Hippocampal formation (tissue), 2 donors: ENCODE data around the gene MPP3.
"Not testable (repeated sequence)": the region's sequence is repeated elsewhere in the genome, so short reads cannot be mapped to it uniquely, and the experiment has no call there.

Experiments used
- DNase-seq, 2 donors: peaks; one replicate each; lab custom pipeline; 2025; lab: John Stamatoyannopoulos, UW

Gene MPP3

DNA sequence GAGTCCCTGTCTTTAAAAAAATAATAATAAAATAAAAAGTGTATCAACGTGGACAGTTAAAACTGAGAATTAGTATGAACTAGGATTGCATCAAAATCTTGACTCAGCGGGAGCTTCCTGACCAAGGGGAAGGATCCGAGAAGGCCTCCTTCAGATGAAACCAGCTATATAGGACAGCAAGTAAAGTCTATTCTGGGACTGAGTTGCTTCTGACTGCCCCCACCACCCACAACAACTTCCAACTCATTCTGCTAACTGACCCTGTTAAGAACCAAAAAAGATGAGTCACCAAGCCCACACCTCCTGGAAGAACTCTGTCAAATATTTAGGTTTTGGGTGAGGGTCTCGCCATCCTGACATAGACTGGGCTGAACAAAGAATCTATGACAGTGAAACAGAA, 24.9 kb downstream of the MPP3 start:
- no peak for DNase-seq

- DNase-seq: no peak
Observed at GRCh38 chr17:43805117-43805516, 27.8 kb downstream of the MPP3 start.

- no peak for DNase-seq
Observed at GRCh38 chr17:43803758-43804157, 29.2 kb downstream of the MPP3 start.

- no peak for DNase-seq
Observed at GRCh38 chr17:43801844-43802243, 31.1 kb downstream of the MPP3 start.

DNA sequence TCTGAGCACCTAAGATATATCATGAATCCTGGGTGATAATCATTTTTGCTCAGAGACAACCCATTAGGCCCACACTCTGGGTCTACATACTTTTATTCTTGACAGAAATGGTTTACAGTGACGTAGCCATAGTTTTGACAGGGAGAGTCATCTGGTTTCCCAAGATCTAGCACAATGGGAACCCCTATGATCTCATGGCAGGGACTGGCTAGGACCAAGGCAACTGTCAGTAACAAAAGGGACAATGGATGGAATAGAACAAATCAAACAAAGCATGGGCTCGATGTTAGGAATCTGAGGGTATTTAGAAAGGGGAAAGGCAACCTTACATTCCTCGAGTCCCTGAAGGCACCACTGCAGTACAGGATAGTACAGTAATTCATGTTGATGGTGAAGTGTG, 32.2 kb downstream of the MPP3 start:
- peak in 1 of 2 donors; percentile 45 for DNase-seq

DNA sequence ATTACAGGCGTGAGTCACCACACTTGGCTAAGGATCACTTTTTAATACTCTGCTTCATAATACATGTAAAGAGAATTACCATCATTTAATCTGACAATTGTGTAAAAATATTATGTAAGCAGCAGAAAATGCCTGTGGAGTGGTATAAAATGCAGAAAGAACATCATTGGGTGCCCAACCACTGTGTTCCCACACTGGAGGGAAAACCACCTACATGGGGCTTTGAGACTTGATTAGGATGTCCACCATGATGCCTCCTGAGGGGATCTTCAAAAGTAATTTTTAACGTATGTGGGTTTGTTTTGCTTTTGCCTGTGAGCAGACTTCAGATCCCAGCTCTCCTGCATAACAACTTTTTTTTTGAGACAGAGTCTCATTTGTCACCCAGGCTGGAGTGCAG, 33.9 kb downstream of the MPP3 start:
- DNase-seq: no peak

DNA sequence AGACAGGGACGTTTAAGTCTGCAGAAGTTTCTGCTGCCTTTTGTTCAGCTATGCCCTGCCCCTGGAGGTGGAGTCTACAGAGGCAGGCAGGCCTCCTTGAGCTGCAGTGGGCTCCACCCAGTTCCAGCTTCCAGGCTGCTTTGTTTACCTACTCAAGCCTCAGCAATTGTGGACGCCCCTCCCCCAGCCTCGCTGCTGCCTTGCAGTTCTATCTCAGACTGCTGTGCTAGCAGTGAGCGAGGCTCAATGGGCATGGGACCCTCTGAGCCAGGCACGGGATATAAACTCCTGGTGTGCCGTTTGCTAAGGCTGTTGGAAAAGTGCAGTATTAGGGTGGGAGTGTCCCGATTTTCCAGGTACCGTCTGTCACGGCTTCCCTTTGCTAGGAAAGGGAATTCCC, 34.9 kb downstream of the MPP3 start:
- DNase-seq: not testable (repeated sequence)

DNA sequence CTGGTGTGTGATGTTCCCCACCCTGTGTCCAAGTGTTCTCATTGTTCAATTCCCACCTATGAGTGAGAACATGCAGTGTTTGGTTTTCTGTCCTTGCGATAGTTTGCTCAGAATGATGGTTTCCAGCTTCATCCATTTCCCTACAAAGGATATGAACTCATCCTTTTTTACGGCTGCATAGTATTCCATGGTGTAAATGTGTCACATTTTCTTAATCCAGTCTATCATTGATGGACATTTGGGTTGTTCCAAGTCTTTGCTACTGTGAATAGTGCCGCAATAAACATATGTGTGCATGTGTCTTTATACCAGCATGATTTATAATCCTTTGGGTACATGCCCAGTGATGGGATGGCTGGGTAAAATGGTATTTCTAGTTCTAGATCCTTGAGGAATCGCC, 40.3 kb downstream of the MPP3 start:
- DNase-seq: not testable (repeated sequence)

DNA sequence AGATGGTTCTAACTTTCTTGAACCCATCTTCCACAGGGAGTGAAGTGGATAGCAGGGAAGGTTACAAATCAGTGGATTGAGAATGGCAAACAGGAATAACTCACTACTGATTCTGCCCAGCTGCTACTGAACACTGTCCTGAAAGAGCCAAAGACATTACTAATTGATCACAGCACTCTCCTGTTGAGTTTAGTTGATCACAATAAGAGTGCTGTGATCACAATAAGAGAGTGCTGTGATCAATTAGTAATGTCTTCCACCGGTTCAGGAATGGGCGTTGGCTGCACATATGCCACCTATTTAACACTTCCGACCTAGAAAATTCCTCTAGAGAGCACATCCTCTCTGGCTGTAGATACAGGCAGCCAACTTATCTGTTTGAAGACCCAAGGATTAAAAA, 41.4 kb downstream of the MPP3 start:
- no peak for DNase-seq

DNA sequence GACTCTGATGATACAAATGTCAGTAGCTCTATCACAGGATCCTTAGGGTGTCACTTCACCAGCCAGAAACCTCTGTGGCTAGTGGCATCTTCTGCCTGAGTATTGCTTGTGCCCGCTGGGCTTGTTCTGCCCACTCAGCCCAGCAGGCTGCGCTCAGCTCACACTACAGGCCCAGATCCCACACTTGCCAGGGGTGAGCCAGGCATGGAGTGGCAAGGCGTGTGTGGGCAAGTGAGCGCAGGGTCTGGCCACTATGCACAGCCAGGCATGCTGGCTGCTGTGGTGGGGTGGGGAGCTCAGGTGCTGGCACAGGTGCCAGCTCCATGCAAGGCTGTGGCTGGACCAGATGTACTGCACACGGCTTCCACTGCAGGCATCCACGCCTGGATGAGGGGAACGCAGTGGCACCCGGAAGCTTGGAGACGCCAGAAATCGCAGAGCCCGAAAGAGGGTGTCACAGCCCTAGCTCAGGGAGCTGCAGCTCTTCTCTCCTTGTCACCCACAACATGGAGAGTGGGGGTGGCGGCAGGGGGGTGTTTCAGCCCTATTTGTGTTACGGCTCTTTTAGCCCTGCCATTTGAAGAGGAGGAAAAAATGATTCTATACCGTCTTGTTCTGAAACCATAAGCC, 42.5 kb downstream of the MPP3 start:
- no peak for DNase-seq

- no peak for DNase-seq
Observed at GRCh38 chr17:43789482-43789881, 43.5 kb downstream of the MPP3 start.

DNA sequence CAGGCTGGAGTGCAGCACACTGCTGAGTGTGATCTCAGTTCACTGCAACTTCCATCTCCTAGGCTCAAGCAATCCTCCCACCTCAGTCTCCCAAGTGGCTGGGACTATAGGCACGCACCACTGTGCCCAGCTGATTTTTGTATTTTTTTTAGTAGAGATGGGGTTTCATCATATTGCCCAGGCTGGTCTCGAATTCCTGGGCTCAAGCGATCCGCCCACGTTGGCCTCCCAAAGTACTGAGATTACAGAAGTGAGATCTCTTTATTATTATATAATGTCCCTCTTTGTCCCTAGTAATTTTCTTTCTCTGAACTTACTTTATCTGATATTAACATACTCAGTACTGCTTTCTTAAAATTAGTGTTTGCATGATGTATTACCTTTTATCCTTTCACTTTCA, 44.4 kb downstream of the MPP3 start:
- DNase-seq: no peak

DNA sequence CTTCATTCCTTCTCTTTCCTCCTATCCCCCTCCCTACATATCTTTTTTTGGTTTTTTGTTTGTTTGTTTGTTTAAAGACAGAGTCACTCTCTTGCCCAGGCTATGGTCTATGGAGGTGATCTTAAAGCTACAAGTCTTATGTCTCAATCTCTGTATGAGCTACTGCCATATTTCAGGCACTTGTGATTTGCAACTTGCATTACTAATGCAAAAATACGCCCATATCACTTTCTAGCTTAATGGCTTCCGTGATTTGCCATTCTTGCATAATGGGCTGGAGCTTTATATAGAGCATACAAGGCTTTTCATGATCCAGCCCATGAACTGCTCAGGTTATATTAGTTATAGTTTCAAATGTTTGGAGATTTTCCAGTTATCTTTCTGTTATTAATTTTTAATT, 45.2 kb downstream of the MPP3 start:
- no peak for DNase-seq

DNA sequence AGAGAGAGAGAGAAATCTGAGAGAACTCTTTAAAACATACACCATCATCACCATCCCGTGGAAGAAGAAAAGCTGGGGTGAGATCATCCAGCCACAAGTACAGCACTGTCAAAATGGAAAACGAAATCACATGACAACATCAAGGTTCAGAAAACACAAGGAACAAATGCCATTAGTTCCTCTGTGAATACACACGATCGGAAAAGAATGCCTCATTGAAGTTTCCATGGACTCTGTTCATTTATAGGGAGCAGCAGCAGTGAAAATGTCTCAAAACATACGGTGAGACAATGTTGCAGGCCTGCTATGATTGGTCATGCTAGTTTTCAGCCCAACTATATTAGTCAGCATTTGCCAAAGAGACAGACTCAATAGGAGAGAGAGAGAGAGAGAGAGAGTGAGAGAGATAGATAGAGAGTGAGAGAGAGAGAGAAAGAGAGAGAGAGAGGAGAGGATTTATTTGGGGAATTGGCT, 48.3 kb downstream of the MPP3 start:
- no peak for DNase-seq

DNA sequence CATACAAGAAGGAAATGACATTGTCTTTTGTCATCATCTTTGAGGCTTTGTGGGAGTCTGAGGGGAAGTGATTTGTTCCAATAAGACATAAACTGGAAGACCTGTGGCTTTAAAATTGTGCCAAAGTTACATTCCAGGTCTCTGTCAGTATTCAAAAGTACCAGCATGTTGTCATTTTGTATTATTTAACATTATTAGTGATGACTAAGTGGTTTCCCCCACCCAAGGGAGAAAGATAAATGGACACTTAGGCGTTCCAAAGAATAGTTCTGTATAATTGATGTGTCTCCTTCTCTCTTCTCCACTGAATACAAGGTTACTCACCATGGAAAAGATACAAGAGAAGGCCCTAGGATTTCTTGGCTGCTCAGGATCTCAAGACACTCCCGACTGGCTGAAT, 48.9 kb downstream of the MPP3 start:
- no peak for DNase-seq

- no peak for DNase-seq
Observed at GRCh38 chr17:43782913-43783680, 49.8 kb downstream of the MPP3 start.

DNA sequence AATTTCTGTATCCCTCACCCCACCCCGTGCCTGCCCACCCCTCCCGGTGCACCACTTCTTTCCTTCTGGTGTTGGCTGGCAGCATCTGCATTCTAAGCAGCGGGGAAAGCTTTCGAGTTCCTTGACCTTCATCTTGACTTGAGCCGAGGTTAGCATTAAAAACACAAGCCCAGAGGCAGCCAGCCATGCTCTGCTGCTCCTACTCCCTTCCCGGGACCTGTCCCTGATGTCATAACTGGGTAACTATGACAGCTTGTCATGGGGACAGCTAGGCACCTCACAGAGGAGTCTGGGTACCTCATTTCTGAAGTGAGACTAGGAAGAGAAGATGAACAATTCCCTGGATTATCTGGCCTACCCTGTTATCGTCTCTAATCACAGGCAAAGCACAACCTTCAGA, 52.8 kb downstream of the MPP3 start, which contains the start of gene CFAP97D1:
CFAP97D1 (plus strand) TSS at position 301 of the 400 bp plus-strand sequence; CDS start at position 329, 28 bp downstream.
- no peak for DNase-seq

DNA sequence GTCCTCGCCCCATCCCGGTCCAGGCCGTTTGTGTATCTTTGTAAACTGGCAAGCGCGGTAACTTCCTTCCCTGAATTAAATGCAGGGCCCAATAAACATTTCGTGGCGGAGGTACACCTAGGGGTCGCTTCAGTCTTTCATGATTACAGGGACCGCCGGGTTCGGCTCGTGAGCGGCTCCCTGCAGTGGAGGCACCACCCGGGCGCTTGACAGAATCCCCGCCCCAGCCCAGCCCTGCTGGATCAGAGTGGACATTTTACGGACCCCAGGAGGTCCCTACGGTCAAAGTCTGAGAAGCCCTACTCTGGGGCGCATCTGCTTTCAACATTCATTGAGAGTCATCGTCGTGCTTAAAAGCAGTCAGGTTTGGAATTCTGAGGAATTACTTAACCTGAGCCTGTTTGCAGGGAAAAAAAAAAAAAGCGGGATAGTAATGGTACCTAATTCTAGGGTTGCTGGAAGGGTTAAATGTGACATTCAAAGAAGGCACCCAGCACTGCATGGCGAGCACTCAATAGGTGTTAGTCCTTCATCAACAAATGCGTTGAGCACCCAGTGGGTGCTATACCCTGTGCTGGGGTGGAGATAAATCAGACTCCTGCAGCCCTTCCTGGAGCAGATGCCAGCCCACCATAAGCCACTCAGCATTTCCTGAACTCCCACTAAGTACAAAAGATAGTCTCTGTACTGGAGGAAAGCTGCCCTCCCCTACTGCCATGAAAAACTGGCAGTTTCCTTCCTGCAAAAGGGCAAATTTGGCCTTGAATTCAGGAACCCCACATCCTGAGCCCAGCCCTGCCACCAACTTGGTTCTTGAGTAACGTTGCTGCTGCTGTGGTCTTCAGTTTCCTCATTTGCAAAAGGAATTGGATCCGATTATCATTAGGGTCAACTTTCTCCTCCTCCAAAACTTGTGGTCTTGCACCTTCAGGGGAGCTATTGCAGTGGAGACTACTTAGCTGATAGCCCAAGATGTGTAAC, 53.5 kb downstream of the MPP3 start:
- DNase-seq: no peak

GRCh38 chr17:43778337-43779144, 54.4 kb downstream of the MPP3 start, which contains the start of gene DUSP3:
Gene DUSP3, minus strand, starts transcription at chr17:43778977. Its CDS starts 53 bp downstream, at chr17:43778924.
- peak; percentile 73 to 82 for DNase-seq

DNA sequence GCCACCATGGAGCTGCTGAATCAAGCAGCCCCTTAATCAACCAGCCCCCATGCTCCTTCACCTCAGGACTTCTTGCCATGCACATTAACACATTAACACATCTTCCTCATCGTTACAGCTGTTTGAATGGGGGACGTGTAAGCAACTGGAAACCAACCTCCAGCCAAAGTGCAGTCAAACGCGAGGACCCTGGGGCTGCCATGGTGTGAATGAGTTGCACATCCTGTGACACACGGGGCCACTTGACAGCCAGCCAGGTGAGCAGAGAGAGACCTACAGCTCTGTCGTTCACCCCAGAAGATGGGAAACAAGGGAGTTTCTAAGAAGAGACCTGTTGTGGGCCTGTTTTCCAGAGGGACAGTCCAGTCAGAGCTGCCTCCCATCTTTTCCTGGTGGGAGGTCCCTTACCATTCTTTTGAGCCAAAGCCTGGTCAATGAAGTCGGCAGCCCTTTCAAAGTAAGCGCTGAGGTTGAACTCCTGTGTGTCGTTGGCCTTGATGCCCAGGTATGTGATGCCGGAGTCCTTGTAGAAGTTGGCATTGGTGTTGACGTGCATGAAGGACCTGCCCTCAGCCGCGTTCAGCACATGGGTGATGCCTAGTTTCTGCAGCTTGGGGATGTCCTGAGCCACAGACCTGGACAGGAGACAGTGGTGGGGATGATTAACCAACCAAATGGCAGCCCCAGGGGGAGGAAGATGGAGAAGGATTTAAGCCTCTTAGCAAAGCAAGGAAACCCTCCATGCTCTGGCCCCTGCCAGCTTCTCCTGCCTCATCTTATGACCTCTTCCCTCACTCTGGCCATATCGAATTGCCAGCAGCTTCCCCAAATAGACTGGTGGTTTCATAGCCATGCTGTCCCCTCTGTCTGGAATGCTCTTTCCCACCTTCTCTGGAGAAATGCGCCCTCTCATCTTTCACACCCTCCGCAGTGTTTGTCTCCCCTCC, 58.4 kb downstream of the MPP3 start:
- DNase-seq: no peak
